Measurements from ENCODE around the gene WNT5B. TPM values are rescaled to one million over a fixed set of nuclear protein-coding genes. Genes with fewer than 3 reads are reported as not detected.

Gene WNT5B
- total and polyA plus RNA-seq, 2 of the 8 experiments (the other 6 are each of a cell fraction or from before 2014, with no cell fraction given): 0.91 to 1.2 TPM

- no peaks in the 10 kb centered on the region for H3K79me1 ChIP-seq (ENCODE audit: low read depth, low read length)
- H3K4me1 ChIP-seq (replicated peaks in 1 of 4; ENCODE audit: control insufficient read depth in 3 of 4, insufficient read depth in 4 of 4, low read length in 3 of 4): no peaks in the 10 kb centered on the region; a peak in 1 of 7 replicates
- H3K36me3 ChIP-seq (ENCODE audit: control insufficient read depth in 2 of 4, insufficient read depth in 4 of 4, low read length in 3 of 4): no peaks in the 10 kb centered on the region
- H3K4me2 ChIP-seq (ENCODE audit: insufficient read depth in 1 of 2, low read depth in 2 of 2, low read length in 2 of 2): no peak overlapping the region
- no peak overlapping the region for H2BK20ac ChIP-seq (ENCODE audit: low read length)
- no peak overlapping the region for H4K91ac ChIP-seq (replicated peaks; ENCODE audit: insufficient read length, low read length)
- H3K27me3 ChIP-seq (replicated peaks in 1 of 4; ENCODE audit: control insufficient read depth in 3 of 4, extremely low read depth in 1 of 4, insufficient read depth in 3 of 4, low read length in 3 of 4): peaks cover 0 to 9% (median 2%) of the 10 kb centered on the region in 4 experiments; a peak in 4 of 7 replicates
- no peak overlapping the region for H3K9ac ChIP-seq (replicated peaks in 1 of 4; ENCODE audit: extremely low read depth in 1 of 4, low read depth in 3 of 4, low read length in 3 of 4)
- H2BK120ac ChIP-seq (replicated peaks; ENCODE audit: low read depth, low read length): no peak overlapping the region
- DNase-seq (ENCODE audit: low read depth in 1 of 2, low spot score in 2 of 2) (no peak), FAIRE-seq (no peak)
- no peak overlapping the region for H3K23ac ChIP-seq (ENCODE audit: insufficient read length)
- no peak overlapping the region for H3K56ac ChIP-seq (replicated peaks; ENCODE audit: insufficient read length, low read depth, low read length)
- H4K20me1 ChIP-seq (replicated peaks in 1 of 2; ENCODE audit: control insufficient read depth in 1 of 2, insufficient read depth in 2 of 2, low read length in 2 of 2): no peaks in the 10 kb centered on the region
- no peak overlapping the region for H3K14ac ChIP-seq (ENCODE audit: insufficient read length)
- no peak overlapping the region for H3K27ac ChIP-seq (ENCODE audit: low read depth, low read length)
- no peaks in the 10 kb centered on the region for H3K9me3 ChIP-seq (ENCODE audit: insufficient read depth in 2 of 2, low read depth in 1 of 2, low read length in 1 of 2)
- ChIA-PET CTCF (ENCODE audit: partially characterized antibody) (interaction anchor here (0.9 to 3.1 kb wide), 3 partner anchors 15 to 287 kb away, joined by 3 to 13 read pairs (median 4); partner anchors contain the start of gene WNT5B), POLR2A (ENCODE audit: partially characterized antibody) (no interaction called here)
- no peak overlapping the region for H3K4me3 ChIP-seq (ENCODE audit: extremely low read depth in 1 of 4, insufficient read depth in 2 of 4, low read depth in 3 of 4, low read length in 4 of 4)
- no peaks in the 10 kb centered on the region for H3K79me2 ChIP-seq (ENCODE audit: control insufficient read depth in 1 of 2, insufficient read depth in 2 of 2, low read length in 2 of 2)
- no peak overlapping the region for H4K5ac ChIP-seq (ENCODE audit: insufficient read length, low read depth, low read length)
- WGBS, 2 experiments (ENCODE audit: extremely low coverage in 1 of 2, insufficient coverage in 1 of 2, insufficient read length in 1 of 2, insufficient replicate concordance in 2 of 2, low coverage in 1 of 2, low lambda C conversion rate in 2 of 2, missing lambda C conversion rate in 1 of 2): 81% methylated on average over 6 of the region's 6 CpGs; no CpG with 5 or more reads in 1 of the 2 experiments
- H2BK12ac ChIP-seq (ENCODE audit: low read depth, low read length): no peak overlapping the region
- H3K23me2 ChIP-seq (ENCODE audit: low read depth, low read length): no peaks in the 10 kb centered on the region
- no peak overlapping the region for H3K4ac ChIP-seq (replicated peaks; ENCODE audit: insufficient read length, low read depth, low read length)
- no peak overlapping the region for H4K8ac ChIP-seq (ENCODE audit: extremely low read depth, insufficient read depth, low read length)
- H2AK5ac ChIP-seq (ENCODE audit: low read depth, low read length): no peak overlapping the region
- no peak overlapping the region for H2AFZ ChIP-seq (ENCODE audit: low read length)
- H2BK5ac ChIP-seq (ENCODE audit: low read depth, low read length): no peak overlapping the region
- H2BK15ac ChIP-seq (ENCODE audit: low read length): no peak overlapping the region
- no peak overlapping the region for H3K18ac ChIP-seq (ENCODE audit: extremely low read depth, low read length)
- TF ChIP-seq TCF12 (IDR thresholded peaks at IDR 0.05; ENCODE audit: low read depth, low read length) (no peak), NANOG (IDR thresholded peaks at IDR 0.05; ENCODE audit: insufficient read depth, low read depth, low read length, poor library complexity, severe bottlenecking) (no peak), GABPA (IDR thresholded peaks at IDR 0.05; ENCODE audit: borderline replicate concordance, insufficient read depth, low read length) (no peak), E2F6 (IDR thresholded peaks at IDR 0.05) (no peak), RAD21 (IDR thresholded peaks at IDR 0.05 in 1 of 2, conservative IDR thresholded peaks at IDR 0.05 in 1 of 2; ENCODE audit: low read depth in 2 of 2, low read length in 2 of 2) (no peak), POLR2A (IDR thresholded peaks at IDR 0.05; ENCODE audit: control extremely low read depth in 1 of 2, low read depth in 2 of 2, low read length in 2 of 2) (no peak), HDAC2 (IDR thresholded peaks at IDR 0.05; ENCODE audit: borderline replicate concordance in 1 of 2, low read depth in 2 of 2, low read length in 2 of 2) (no peak), NRF1 (IDR thresholded peaks at IDR 0.05; ENCODE audit: low read depth, low read length) (no peak), CEBPB (IDR thresholded peaks at IDR 0.05; ENCODE audit: low read depth, low read length) (no peak), CHD2 (IDR thresholded peaks at IDR 0.05; ENCODE audit: low read length) (no peak), POLR2AphosphoS5 (IDR thresholded peaks at IDR 0.05; ENCODE audit: low read depth, low read length) (no peak)
Measured at GRCh38 chr12:1614360-1614759, 14.7 kb upstream of the WNT5B start.

Data from H1 (cell line).